Upper lobe of left lung (tissue), 4 donors: ENCODE measurements around the gene FBLN1.

Experiments used
- CTCF ChIP-seq, 6 experiments: fragments of 450-650 bp in 4 of 6; fragments of 200-600 bp in 2 of 6; sonication (generic) in 2 of 6; IDR thresholded peaks; one replicate each; pipeline ENCODE4 v1.5.1; 2016 to 2019; ENCODE audit warnings: antibody characterized with exemption in 6 of 6
- EP300 ChIP-seq, 4 donors: sonication (generic); formaldehyde crosslinking; IDR thresholded peaks; one replicate each; pipeline ENCODE4 v1.5.1; 2017; ENCODE audit warnings: antibody characterized with exemption in 4 of 4, control low read depth in 2 of 4
- POLR2A ChIP-seq, 4 donors: fragments of 450-650 bp; IDR thresholded peaks; one replicate each; pipeline ENCODE4 v1.5.1; 2016 to 2017; ENCODE audit warnings: antibody characterized with exemption in 4 of 4, mild to moderate bottlenecking in 2 of 4
- POLR2AphosphoS5 ChIP-seq, 2 donors: sonication (generic); formaldehyde crosslinking; IDR thresholded peaks; one replicate each; pipeline ENCODE4 v1.5.1; 2017; ENCODE audit warnings: antibody characterized with exemption in 2 of 2

GRCh38 chr22:45554040-45554406 lies 51.3 kb downstream of the FBLN1 start:
- no peak for TF ChIP-seq CTCF (IDR thresholded peaks at IDR 0.05)
- TF ChIP-seq POLR2A (IDR thresholded peaks at IDR 0.05) = no peak
- no peak for TF ChIP-seq POLR2AphosphoS5 (IDR thresholded peaks at IDR 0.05)
- no peak for TF ChIP-seq EP300 (IDR thresholded peaks at IDR 0.05)
